HEK293 (cell line): ENCODE measurements around the gene ZNF467.

Experiments
- CTCF ChIA-PET: fragments of 350-600 bp; formaldehyde crosslinking; extraction: SDS; loops from one replicate; lab custom pipeline; 2021; ENCODE audit warnings: antibody characterized with exemption; lab: Yijun Ruan, JAX
- POLR2A ChIA-PET: fragments of 300-600 bp; formaldehyde crosslinking; extraction: SDS; loops from one replicate; lab custom pipeline; 2020; ENCODE audit warnings: antibody characterized with exemption, inconsistent platforms; lab: Yijun Ruan, JAX
- H3K27ac ChIP-seq: fragments of 200-500 bp; sonication (Bioruptor generic); 2 replicates; pipeline ENCODE4 v1.5.1; 2014; ENCODE audit warnings: low read depth, low read length, control low read depth, inconsistent platforms; ENCODE audit errors: extremely low read depth
- H3K36me3 ChIP-seq, 2 experiments: fragments of 200-500 bp in 1 of 2; sonication (Bioruptor generic) in 1 of 2; 1 replicate in 1 of 2; 2 replicates in 1 of 2; pipeline ENCODE4 v1.5.1; 2014 to 2017; ENCODE audit warnings: inconsistent platforms in 2 of 2, low read length in 2 of 2; ENCODE audit not compliant: control insufficient read depth in 2 of 2, insufficient read depth in 1 of 2
- H3K4me1 ChIP-seq: fragments of 200-500 bp; sonication (Bioruptor generic); 2 replicates; pipeline ENCODE4 v1.5.1; 2014; ENCODE audit warnings: mild to moderate bottlenecking, low read length, inconsistent platforms; ENCODE audit not compliant: control insufficient read depth, insufficient read depth
- H3K4me3 ChIP-seq: 2 replicates; pipeline ENCODE4 v1.5.1; 2011; ENCODE audit warnings: low read depth, mild to moderate bottlenecking, control low read depth, low read length, moderate library complexity
- H3K9me3 ChIP-seq: fragments of 200-500 bp; sonication (Bioruptor generic); 2 replicates; pipeline ENCODE4 v1.5.1; 2014; ENCODE audit warnings: low read depth, low read length, inconsistent platforms; ENCODE audit not compliant: control insufficient read depth, insufficient read depth
- EGR2 ChIP-seq: fragments of 450-650 bp; formaldehyde crosslinking; IDR thresholded peaks from 2 replicates; pipeline ENCODE4 v1.5.1; 2016; ENCODE audit warnings: low read depth, missing biosample characterization, missing genetic modification characterization
- GLI2 ChIP-seq: fragments of 450-650 bp; formaldehyde crosslinking; IDR thresholded peaks from 2 replicates; pipeline ENCODE4; 2017; ENCODE audit warnings: missing biosample characterization, missing genetic modification characterization, low read depth, borderline replicate concordance
- HOXC10 ChIP-seq: sonication (generic); formaldehyde crosslinking; IDR thresholded peaks from 2 replicates; pipeline ENCODE4 v1.8.1; 2023; ENCODE audit warnings: mild to moderate bottlenecking, missing genetic modification reagents
- OSR2 ChIP-seq: fragments of 450-650 bp; formaldehyde crosslinking; IDR thresholded peaks from 2 replicates; pipeline ENCODE4 v1.5.1; 2016; ENCODE audit warnings: missing biosample characterization, missing genetic modification characterization
- OVOL3 ChIP-seq: fragments of 450-650 bp; formaldehyde crosslinking; IDR thresholded peaks from 2 replicates; pipeline ENCODE4 v1.5.1; 2016; ENCODE audit warnings: missing biosample characterization, missing genetic modification characterization
- REPIN1 ChIP-seq: fragments of 450-650 bp; formaldehyde crosslinking; IDR thresholded peaks from 2 replicates; pipeline ENCODE4 v1.5.1; 2017; ENCODE audit warnings: missing biosample characterization, missing genetic modification characterization, low read depth
- ZBTB17 ChIP-seq: fragments of 450-650 bp; formaldehyde crosslinking; IDR thresholded peaks from 2 replicates; pipeline ENCODE4 v1.5.1; 2016; ENCODE audit warnings: missing biosample characterization, missing genetic modification characterization
- ZFHX2 ChIP-seq: fragments of 450-650 bp; formaldehyde crosslinking; conservative IDR thresholded peaks from 2 replicates; pipeline ENCODE4 v1.5.1; 2016; ENCODE audit warnings: missing biosample characterization, missing genetic modification characterization
- ZIC2 ChIP-seq: fragments of 450-650 bp; formaldehyde crosslinking; IDR thresholded peaks from 2 replicates; pipeline ENCODE4 v1.5.1; 2016; ENCODE audit warnings: missing biosample characterization, missing genetic modification characterization
- ZNF10 ChIP-seq: fragments of 450-650 bp; formaldehyde crosslinking; IDR thresholded peaks from 2 replicates; pipeline ENCODE4 v1.5.1; 2017; ENCODE audit warnings: missing biosample characterization, missing genetic modification characterization
- ZNF211 ChIP-seq: fragments of 450-650 bp; formaldehyde crosslinking; IDR thresholded peaks from 2 replicates; pipeline ENCODE4 v1.5.1; 2016; ENCODE audit warnings: low read depth, missing biosample characterization, missing genetic modification characterization
- ZNF214 ChIP-seq: fragments of 450-650 bp; formaldehyde crosslinking; IDR thresholded peaks from 2 replicates; pipeline ENCODE4 v1.5.1; 2017; ENCODE audit warnings: missing biosample characterization, mild to moderate bottlenecking, missing genetic modification characterization, borderline replicate concordance
- ZNF24 ChIP-seq: fragments of 450-650 bp; formaldehyde crosslinking; IDR thresholded peaks from 2 replicates; pipeline ENCODE4 v1.5.1; 2016; ENCODE audit warnings: missing biosample characterization, missing genetic modification characterization
- ZNF335 ChIP-seq: fragments of 450-650 bp; formaldehyde crosslinking; conservative IDR thresholded peaks from 2 replicates; pipeline ENCODE4 v1.5.1; 2016; ENCODE audit warnings: missing biosample characterization, missing genetic modification characterization
- ZNF366 ChIP-seq: fragments of 450-650 bp; formaldehyde crosslinking; conservative IDR thresholded peaks from 2 replicates; pipeline ENCODE4 v1.5.1; 2016; ENCODE audit warnings: missing biosample characterization, missing genetic modification characterization
- ZNF416 ChIP-seq: fragments of 450-650 bp; formaldehyde crosslinking; IDR thresholded peaks from 2 replicates; pipeline ENCODE4 v1.5.1; 2016; ENCODE audit warnings: missing biosample characterization, missing genetic modification characterization
- ZNF48 ChIP-seq: fragments of 450-650 bp; formaldehyde crosslinking; IDR thresholded peaks from 2 replicates; pipeline ENCODE4 v1.5.1; 2016; ENCODE audit warnings: missing biosample characterization, missing genetic modification characterization
- ZNF585B ChIP-seq: fragments of 450-650 bp; formaldehyde crosslinking; IDR thresholded peaks from 2 replicates; pipeline ENCODE4 v1.5.1; 2016; ENCODE audit warnings: missing biosample characterization, missing genetic modification characterization
- ZNF623 ChIP-seq: fragments of 450-650 bp; formaldehyde crosslinking; IDR thresholded peaks from 2 replicates; pipeline ENCODE4 v1.5.1; 2016; ENCODE audit warnings: missing biosample characterization, missing genetic modification characterization
- ZNF658 ChIP-seq: fragments of 450-650 bp; formaldehyde crosslinking; IDR thresholded peaks from 2 replicates; pipeline ENCODE4; 2016; ENCODE audit warnings: missing biosample characterization, missing genetic modification characterization
- ZNF776 ChIP-seq: fragments of 450-650 bp; formaldehyde crosslinking; IDR thresholded peaks from 2 replicates; pipeline ENCODE4 v1.5.0; 2017; ENCODE audit warnings: missing biosample characterization, missing genetic modification characterization, borderline replicate concordance
- ZNF830 ChIP-seq: fragments of 450-650 bp; IDR thresholded peaks from 2 replicates; pipeline ENCODE4 v1.5.0; 2018; ENCODE audit warnings: missing biosample characterization, missing genetic modification characterization, low read depth, mild to moderate bottlenecking, moderate library complexity
- ZSCAN23 ChIP-seq: fragments of 450-650 bp; formaldehyde crosslinking; IDR thresholded peaks from 2 replicates; pipeline ENCODE4 v1.5.1; 2016; ENCODE audit warnings: missing biosample characterization, missing genetic modification characterization
- TF ChIP-seq, protein P1 (sequence below): fragments of 450-650 bp; formaldehyde crosslinking; IDR thresholded peaks from 2 replicates; pipeline ENCODE4 v1.5.1; 2016; ENCODE audit warnings: missing biosample characterization, missing genetic modification characterization
- TF ChIP-seq, protein P2 (sequence below): fragments of 450-650 bp; formaldehyde crosslinking; conservative IDR thresholded peaks from 2 replicates; pipeline ENCODE4 v1.5.1; 2016; ENCODE audit warnings: low read depth, missing biosample characterization, missing genetic modification characterization
- TF ChIP-seq, protein P3 (sequence below): fragments of 450-650 bp; formaldehyde crosslinking; IDR thresholded peaks from 2 replicates; pipeline ENCODE4 v1.5.1; 2016; ENCODE audit warnings: missing biosample characterization, missing genetic modification characterization

The ZNF467 gene

DNA sequence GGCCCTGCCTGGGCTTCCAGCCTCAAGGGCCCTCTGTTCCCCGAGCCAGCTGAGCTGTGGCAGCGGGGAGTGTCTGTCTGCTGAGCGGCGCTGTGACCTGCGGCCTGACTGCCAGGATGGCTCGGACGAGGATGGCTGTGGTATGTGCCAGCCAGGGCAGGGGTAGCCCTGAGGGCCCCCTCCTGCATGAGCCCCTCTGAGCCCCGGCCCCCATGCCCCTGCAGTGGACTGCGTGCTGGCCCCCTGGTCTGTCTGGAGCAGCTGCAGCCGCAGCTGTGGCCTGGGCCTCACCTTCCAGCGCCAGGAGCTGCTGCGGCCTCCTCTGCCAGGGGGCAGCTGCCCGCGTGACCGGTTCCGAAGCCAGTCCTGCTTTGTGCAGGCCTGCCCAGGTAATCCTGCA, 28.4 kb upstream of the ZNF467 start:
- ChIA-PET POLR2A (no interaction called here), CTCF (interaction anchor here (0.6 to 1.1 kb wide), 2 partner anchors 134 to 298 kb away, joined by 3 to 6 read pairs; no protein-coding TSS in a partner anchor)
- no peak overlapping the region for H3K27ac ChIP-seq
- no peaks in the 10 kb centered on the region for H3K9me3 ChIP-seq
- TF ChIP-seq ZNF211 (tag by site-specific recombination) = no peak
- TF ChIP-seq ZSCAN23 (tag by site-specific recombination) = no peak
- TF ChIP-seq OVOL3 = no peak
- TF ChIP-seq ZIC2 (tag by site-specific recombination) = no peak
- no peak for TF ChIP-seq ZNF214 (tag by site-specific recombination)
- TF ChIP-seq, protein P1, sequence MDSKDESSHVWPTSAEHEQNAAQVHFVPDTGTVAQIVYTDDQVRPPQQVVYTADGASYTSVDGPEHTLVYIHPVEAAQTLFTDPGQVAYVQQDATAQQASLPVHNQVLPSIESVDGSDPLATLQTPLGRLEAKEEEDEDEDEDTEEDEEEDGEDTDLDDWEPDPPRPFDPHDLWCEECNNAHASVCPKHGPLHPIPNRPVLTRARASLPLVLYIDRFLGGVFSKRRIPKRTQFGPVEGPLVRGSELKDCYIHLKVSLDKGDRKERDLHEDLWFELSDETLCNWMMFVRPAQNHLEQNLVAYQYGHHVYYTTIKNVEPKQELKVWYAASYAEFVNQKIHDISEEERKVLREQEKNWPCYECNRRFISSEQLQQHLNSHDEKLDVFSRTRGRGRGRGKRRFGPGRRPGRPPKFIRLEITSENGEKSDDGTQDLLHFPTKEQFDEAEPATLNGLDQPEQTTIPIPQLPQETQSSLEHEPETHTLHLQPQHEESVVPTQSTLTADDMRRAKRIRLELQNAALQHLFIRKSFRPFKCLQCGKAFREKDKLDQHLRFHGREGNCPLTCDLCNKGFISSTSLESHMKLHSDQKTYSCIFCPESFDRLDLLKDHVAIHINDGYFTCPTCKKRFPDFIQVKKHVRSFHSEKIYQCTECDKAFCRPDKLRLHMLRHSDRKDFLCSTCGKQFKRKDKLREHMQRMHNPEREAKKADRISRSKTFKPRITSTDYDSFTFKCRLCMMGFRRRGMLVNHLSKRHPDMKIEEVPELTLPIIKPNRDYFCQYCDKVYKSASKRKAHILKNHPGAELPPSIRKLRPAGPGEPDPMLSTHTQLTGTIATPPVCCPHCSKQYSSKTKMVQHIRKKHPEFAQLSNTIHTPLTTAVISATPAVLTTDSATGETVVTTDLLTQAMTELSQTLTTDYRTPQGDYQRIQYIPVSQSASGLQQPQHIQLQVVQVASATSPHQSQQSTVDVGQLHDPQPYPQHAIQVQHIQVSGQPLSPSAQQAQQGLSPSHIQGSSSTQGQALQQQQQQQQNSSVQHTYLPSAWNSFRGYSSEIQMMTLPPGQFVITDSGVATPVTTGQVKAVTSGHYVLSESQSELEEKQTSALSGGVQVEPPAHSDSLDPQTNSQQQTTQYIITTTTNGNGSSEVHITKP (tag by site-specific recombination) = no peak
- TF ChIP-seq ZNF830 = no peak
- no peak for TF ChIP-seq ZNF48
- no peak for TF ChIP-seq ZNF10
- TF ChIP-seq, protein P2, sequence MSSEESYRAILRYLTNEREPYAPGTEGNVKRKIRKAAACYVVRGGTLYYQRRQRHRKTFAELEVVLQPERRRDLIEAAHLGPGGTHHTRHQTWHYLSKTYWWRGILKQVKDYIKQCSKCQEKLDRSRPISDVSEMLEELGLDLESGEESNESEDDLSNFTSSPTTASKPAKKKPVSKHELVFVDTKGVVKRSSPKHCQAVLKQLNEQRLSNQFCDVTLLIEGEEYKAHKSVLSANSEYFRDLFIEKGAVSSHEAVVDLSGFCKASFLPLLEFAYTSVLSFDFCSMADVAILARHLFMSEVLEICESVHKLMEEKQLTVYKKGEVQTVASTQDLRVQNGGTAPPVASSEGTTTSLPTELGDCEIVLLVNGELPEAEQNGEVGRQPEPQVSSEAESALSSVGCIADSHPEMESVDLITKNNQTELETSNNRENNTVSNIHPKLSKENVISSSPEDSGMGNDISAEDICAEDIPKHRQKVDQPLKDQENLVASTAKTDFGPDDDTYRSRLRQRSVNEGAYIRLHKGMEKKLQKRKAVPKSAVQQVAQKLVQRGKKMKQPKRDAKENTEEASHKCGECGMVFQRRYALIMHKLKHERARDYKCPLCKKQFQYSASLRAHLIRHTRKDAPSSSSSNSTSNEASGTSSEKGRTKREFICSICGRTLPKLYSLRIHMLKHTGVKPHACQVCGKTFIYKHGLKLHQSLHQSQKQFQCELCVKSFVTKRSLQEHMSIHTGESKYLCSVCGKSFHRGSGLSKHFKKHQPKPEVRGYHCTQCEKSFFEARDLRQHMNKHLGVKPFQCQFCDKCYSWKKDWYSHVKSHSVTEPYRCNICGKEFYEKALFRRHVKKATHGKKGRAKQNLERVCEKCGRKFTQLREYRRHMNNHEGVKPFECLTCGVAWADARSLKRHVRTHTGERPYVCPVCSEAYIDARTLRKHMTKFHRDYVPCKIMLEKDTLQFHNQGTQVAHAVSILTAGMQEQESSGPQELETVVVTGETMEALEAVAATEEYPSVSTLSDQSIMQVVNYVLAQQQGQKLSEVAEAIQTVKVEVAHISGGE (tag by site-specific recombination) = no peak
- TF ChIP-seq ZNF658 (tag by site-specific recombination) = no peak
- TF ChIP-seq ZNF24 (tag by site-specific recombination) = no peak
- no peak for TF ChIP-seq OSR2 (tag by site-specific recombination)
- no peak for TF ChIP-seq GLI2
- TF ChIP-seq REPIN1 = no peak
- no peak for TF ChIP-seq HOXC10 (CRISPR knock-in tag)
- TF ChIP-seq, protein P3, sequence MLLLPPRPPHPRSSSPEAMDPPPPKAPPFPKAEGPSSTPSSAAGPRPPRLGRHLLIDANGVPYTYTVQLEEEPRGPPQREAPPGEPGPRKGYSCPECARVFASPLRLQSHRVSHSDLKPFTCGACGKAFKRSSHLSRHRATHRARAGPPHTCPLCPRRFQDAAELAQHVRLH (tag by site-specific recombination) = no peak
- no peak for TF ChIP-seq ZNF335 (tag by site-specific recombination)
- TF ChIP-seq, all 188 proteins: peak for 0
- no peaks in the 10 kb centered on the region for H3K36me3 ChIP-seq
- no peak overlapping the region for H3K4me3 ChIP-seq
- H3K4me1 ChIP-seq = no peaks in the 10 kb centered on the region

DNA sequence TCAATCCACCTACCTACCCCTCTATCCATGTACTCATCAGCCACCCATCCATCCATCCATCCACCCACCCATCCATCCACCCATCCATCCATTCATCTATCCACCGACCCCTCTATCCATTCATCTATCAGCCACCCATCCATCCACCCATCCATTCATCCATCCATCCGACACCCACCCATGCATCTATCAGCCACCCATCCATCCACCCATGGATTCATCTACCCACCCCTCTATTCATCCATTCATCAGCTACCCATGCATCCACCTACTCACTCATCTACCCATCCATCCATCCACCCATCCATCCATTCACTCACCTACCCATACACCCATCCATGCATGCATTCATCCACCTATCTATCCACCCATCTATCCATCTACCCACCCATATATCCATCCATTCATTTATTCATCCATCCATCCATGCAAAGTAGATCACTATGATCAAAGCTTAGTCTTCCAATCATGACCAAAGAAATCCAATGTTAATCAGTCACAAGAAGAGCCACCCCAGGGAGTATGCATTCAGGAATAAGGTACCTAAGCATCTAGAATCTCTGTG, 27.7 kb upstream of the ZNF467 start:
- H3K36me3 ChIP-seq = no peaks in the 10 kb centered on the region
- ChIA-PET CTCF (interaction anchor here (0.6 to 1.1 kb wide), 4 partner anchors 133 to 1195 kb away, joined by 3 to 8 read pairs (median 4); no protein-coding TSS in a partner anchor), POLR2A (no interaction called here)
- H3K4me3 ChIP-seq = no peak overlapping the region
- TF ChIP-seq ZNF585B (tag by site-specific recombination) = no peak
- TF ChIP-seq ZBTB17 (tag by site-specific recombination) = peak; percentile 97
- TF ChIP-seq EGR2 (tag by site-specific recombination) = peak; percentile 99
- 0 out of 2 replicates have a peak, but pooled peaks have one; percentile 13 for TF ChIP-seq ZNF776 (tag by site-specific recombination)
- peak; percentile 97 for TF ChIP-seq ZNF366
- TF ChIP-seq ZNF623 = no peak
- TF ChIP-seq ZNF416 (tag by site-specific recombination) = no peak
- TF ChIP-seq ZFHX2 (tag by site-specific recombination) = peak; percentile 82
- no peaks in the 10 kb centered on the region for H3K9me3 ChIP-seq
- no peaks in the 10 kb centered on the region for H3K4me1 ChIP-seq
- H3K27ac ChIP-seq = no peak overlapping the region
